ENCODE results near the gene HBP1.

The HBP1 gene

GRCh38 chr7:107206706-107207105 is 37.9 kb downstream of the HBP1 start:
- peaks cover 0 to 31% (median 17%) of the 10 kb centered on the region in 4 donors for H3K4me1 ChIP-seq
- DNase-seq: no peak
- H3K36me3 ChIP-seq: peaks cover 37 to 69% (median 58%) of the 10 kb centered on the region in 3 donors
- H3K9me3 ChIP-seq: no peaks in the 10 kb centered on the region
- intact Hi-C loops (cut with DNase I; ENCODE audit: low total_unique reads): no loop called here
- no peaks in the 10 kb centered on the region for H3K27me3 ChIP-seq
- TF ChIP-seq CTCF (IDR thresholded peaks at IDR 0.05): no peak
- H3K4me3 ChIP-seq: no peak overlapping the region
- H3K27ac ChIP-seq: peak overlapping the region; percentile 8 to 59

- no peaks in the 10 kb centered on the region for H3K9me3 ChIP-seq
- intact Hi-C loops (cut with DNase I; ENCODE audit: low total_unique reads): no loop called here
- peaks cover 30 to 61% (median 51%) of the 10 kb centered on the region in 3 donors for H3K36me3 ChIP-seq
- H3K4me1 ChIP-seq: peaks cover 0 to 31% (median 17%) of the 10 kb centered on the region in 4 donors
- TF ChIP-seq CTCF (IDR thresholded peaks at IDR 0.05): no peak
- H3K4me3 ChIP-seq: no peak overlapping the region
- DNase-seq: no peak
- no peaks in the 10 kb centered on the region for H3K27me3 ChIP-seq
- H3K27ac ChIP-seq: peak overlapping the region; percentile 21 to 59
Observed at GRCh38 chr7:107207459-107207858, 38.7 kb downstream of the HBP1 start.

GRCh38 chr7:107208024-107208521 is 39.3 kb downstream of the HBP1 start:
- no peak for TF ChIP-seq CTCF (IDR thresholded peaks at IDR 0.05)
- no peaks in the 10 kb centered on the region for H3K9me3 ChIP-seq
- H3K27me3 ChIP-seq: no peaks in the 10 kb centered on the region
- intact Hi-C loops (cut with DNase I; ENCODE audit: low total_unique reads): no loop called here
- H3K27ac ChIP-seq: peak overlapping the region; percentile 59 to 77
- DNase-seq: no peak
- peaks cover 23 to 57% (median 45%) of the 10 kb centered on the region in 3 donors for H3K36me3 ChIP-seq
- no peak overlapping the region for H3K4me3 ChIP-seq
- H3K4me1 ChIP-seq: peaks cover 0 to 31% (median 17%) of the 10 kb centered on the region in 4 donors

- no peak for DNase-seq
- Histone ChIP-seq H3K4me3 (no peak overlapping the region), H3K9me3 (no peaks in the 10 kb centered on the region), H3K27me3 (no peaks in the 10 kb centered on the region), H3K36me3 (peaks cover 18 to 52% (median 40%) of the 10 kb centered on the region in 3 donors), H3K27ac (peak overlapping the region; percentile 59 to 77), H3K4me1 (peaks cover 0 to 31% (median 17%) of the 10 kb centered on the region in 4 donors)
- intact Hi-C loops (cut with DNase I; ENCODE audit: low total_unique reads): no loop called here
- no peak for TF ChIP-seq CTCF (IDR thresholded peaks at IDR 0.05)
Observed at GRCh38 chr7:107208563-107208962, 39.8 kb downstream of the HBP1 start.

- peak overlapping the region in 1 of 2 donors; percentile 59 for H3K27ac ChIP-seq
- H3K4me3 ChIP-seq: no peak overlapping the region
- intact Hi-C loops (cut with DNase I; ENCODE audit: low total_unique reads): no loop called here
- H3K4me1 ChIP-seq: peaks cover 0 to 31% (median 17%) of the 10 kb centered on the region in 4 donors
- H3K9me3 ChIP-seq: no peaks in the 10 kb centered on the region
- TF ChIP-seq CTCF (IDR thresholded peaks at IDR 0.05): no peak
- H3K27me3 ChIP-seq: no peaks in the 10 kb centered on the region
- peaks cover 9 to 42% (median 30%) of the 10 kb centered on the region in 3 donors for H3K36me3 ChIP-seq
- DNase-seq: no peak
Observed at GRCh38 chr7:107209565-107209964, 40.8 kb downstream of the HBP1 start.

Measured in tibial artery (tissue), 4 donors.